ENCODE measurements around the gene PVALEF.

DNA sequence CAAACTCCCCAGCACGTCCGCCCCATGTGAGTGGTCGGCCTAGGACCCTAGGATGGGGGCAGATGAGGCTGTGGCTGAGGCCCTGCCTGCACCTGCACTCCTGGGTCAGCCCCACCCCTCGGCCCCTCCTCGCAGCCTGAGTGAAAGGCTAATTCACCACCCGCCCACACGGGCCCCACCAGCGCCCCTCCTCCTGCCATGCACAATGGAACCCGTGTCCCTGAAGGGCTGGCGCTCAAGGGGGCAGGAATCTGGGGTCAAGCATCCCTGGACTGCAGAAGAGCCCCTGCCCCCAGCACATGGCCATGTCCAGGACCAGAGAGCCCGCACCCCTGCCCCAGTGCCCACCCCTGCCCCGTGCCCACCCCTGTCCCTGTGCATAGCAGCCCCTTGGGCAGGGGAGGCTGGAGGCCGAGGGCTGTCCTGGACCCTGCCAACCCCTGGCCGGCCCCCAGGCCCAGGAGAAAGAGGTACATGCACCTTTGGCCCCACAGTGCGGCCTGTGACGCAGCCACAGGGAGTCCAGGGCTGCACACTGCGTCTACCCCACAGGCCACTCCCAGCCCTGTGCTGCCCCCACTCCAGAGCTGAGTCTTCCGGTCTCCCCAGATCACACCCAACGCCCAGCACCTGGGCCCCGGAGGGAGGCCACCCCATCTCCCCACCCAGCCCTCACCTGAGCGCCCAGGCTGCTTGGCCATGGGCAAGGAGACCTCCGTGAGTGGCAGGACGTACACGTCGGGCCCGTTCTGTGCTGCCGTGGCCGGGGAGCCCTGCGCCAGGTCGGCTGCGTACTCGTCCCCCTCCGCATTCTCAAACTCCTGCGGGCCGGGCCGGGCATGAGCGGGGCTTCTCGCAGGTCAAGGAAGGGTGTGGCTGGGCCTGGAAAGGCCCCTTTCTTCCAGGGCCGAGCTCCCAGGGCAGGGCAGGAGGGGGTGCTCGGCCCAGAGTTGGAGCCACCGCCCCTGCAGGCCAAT lies 34.6 kb upstream of the PVALEF start:
- TF ChIP-seq, protein P1, sequence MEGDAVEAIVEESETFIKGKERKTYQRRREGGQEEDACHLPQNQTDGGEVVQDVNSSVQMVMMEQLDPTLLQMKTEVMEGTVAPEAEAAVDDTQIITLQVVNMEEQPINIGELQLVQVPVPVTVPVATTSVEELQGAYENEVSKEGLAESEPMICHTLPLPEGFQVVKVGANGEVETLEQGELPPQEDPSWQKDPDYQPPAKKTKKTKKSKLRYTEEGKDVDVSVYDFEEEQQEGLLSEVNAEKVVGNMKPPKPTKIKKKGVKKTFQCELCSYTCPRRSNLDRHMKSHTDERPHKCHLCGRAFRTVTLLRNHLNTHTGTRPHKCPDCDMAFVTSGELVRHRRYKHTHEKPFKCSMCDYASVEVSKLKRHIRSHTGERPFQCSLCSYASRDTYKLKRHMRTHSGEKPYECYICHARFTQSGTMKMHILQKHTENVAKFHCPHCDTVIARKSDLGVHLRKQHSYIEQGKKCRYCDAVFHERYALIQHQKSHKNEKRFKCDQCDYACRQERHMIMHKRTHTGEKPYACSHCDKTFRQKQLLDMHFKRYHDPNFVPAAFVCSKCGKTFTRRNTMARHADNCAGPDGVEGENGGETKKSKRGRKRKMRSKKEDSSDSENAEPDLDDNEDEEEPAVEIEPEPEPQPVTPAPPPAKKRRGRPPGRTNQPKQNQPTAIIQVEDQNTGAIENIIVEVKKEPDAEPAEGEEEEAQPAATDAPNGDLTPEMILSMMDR (IDR thresholded peaks at IDR 0.05; ENCODE audit: low read length), result no peak
- TF ChIP-seq EZH2phosphoT487 (IDR thresholded peaks at IDR 0.05; ENCODE audit: low read length) (no peak), EZH2 (optimal IDR thresholded peaks at IDR 0.05; ENCODE audit: low read depth, low read length) (no peak)

Measured in MM.1S (cell line).